GM18498 (cell line): ENCODE results near the gene NAB2.

Experiments used
- ATAC-seq: cut with Tn5 transposase; IDR thresholded peaks from one replicate; pipeline ENCODE4 v1.9.1; 2021; ENCODE audit warnings: mild to moderate bottlenecking, moderate library complexity; ENCODE audit not compliant: unreplicated experiment

NAB2 gene

GRCh38 chr12:57129889-57130288, 41.0 kb downstream of the NAB2 start:
- ATAC-seq: no peak

- no peak for ATAC-seq
Observed at GRCh38 chr12:57130941-57131340, 42.0 kb downstream of the NAB2 start.

GRCh38 chr12:57131896-57132744, 43.2 kb downstream of the NAB2 start:
- no peak for ATAC-seq

- ATAC-seq: no peak
Observed at GRCh38 chr12:57133013-57133569, 44.2 kb downstream of the NAB2 start.

GRCh38 chr12:57133916-57134315, 45.0 kb downstream of the NAB2 start:
- ATAC-seq: no peak

GRCh38 chr12:57134949-57135348, 46.0 kb downstream of the NAB2 start:
- no peak for ATAC-seq

- no peak for ATAC-seq
Observed at GRCh38 chr12:57135527-57136326, 46.8 kb downstream of the NAB2 start.

- ATAC-seq: no peak
Observed at GRCh38 chr12:57138526-57139272, 49.8 kb downstream of the NAB2 start.

- no peak for ATAC-seq
Observed at GRCh38 chr12:57139796-57140649, 51.1 kb downstream of the NAB2 start.

- ATAC-seq: no peak
Observed at GRCh38 chr12:57141249-57141648, 52.3 kb downstream of the NAB2 start.

- ATAC-seq: no peak
Observed at GRCh38 chr12:57142121-57142520, 53.2 kb downstream of the NAB2 start.

- no peak for ATAC-seq
Observed at GRCh38 chr12:57142727-57143126, 53.8 kb downstream of the NAB2 start.

- no peak for ATAC-seq
Observed at GRCh38 chr12:57143454-57143853, 54.5 kb downstream of the NAB2 start.
